SJSA1 (cell line): Measurements from ENCODE around the gene SBF2. TPM values are rescaled to one million over a fixed set of nuclear protein-coding genes. Genes with fewer than 3 reads are reported as not detected.
"Not testable (repeated sequence)": the region's sequence is repeated elsewhere in the genome, so short reads cannot be mapped to it uniquely, and the experiment has no call there.

Experiments used
- DNase-seq, 2 experiments: peaks; one replicate each; pipeline ENCODE4 v3.0.0-alpha.2; 2015 to 2020; ENCODE audit warnings: low spot score in 2 of 2, low read depth in 1 of 2
- H3K27ac ChIP-seq: fragments of 250-450 bp; sonication (Bioruptor Pico); 2 replicates; pipeline ENCODE4 v1.5.1; 2020; ENCODE audit warnings: mild to moderate bottlenecking, moderate library complexity
- H3K27me3 ChIP-seq: fragments of 250-450 bp; sonication (Bioruptor Pico); replicated peaks from 2 replicates; pipeline ENCODE4 v1.5.1; 2020; ENCODE audit warnings: mild to moderate bottlenecking, moderate library complexity
- H3K36me3 ChIP-seq: fragments of 250-450 bp; sonication (Bioruptor Pico); 2 replicates; pipeline ENCODE4 v1.5.1; 2020; ENCODE audit warnings: mild to moderate bottlenecking
- H3K4me1 ChIP-seq: fragments of 250-450 bp; sonication (Bioruptor Pico); replicated peaks from 2 replicates; pipeline ENCODE4 v1.6.1; 2021; ENCODE audit warnings: mild to moderate bottlenecking
- H3K4me3 ChIP-seq: fragments of 250-450 bp; sonication (Bioruptor Pico); 2 replicates; pipeline ENCODE4 v1.5.1; 2020; ENCODE audit warnings: mild to moderate bottlenecking
- H3K9me3 ChIP-seq: fragments of 250-450 bp; sonication (Bioruptor Pico); replicated peaks from 2 replicates; pipeline ENCODE4 v1.5.1; 2020; ENCODE audit warnings: mild to moderate bottlenecking
- total RNA-seq: library from RNA; depleted of rRNA; stranded (reverse); fragments of >200 nt; shearing (Covaris generic); gene quantifications from 2 replicates; pipeline ENCODE4 v1.2.3, GENCODE V29; 2014

SBF2 gene
- total RNA-seq, 1 experiment from 2014 or later, result 29.7 TPM

- no peak overlapping the region for H3K4me3 ChIP-seq
Observed at GRCh38 chr11:10113852-10114251, 180.2 kb downstream of the SBF2 start.

DNA sequence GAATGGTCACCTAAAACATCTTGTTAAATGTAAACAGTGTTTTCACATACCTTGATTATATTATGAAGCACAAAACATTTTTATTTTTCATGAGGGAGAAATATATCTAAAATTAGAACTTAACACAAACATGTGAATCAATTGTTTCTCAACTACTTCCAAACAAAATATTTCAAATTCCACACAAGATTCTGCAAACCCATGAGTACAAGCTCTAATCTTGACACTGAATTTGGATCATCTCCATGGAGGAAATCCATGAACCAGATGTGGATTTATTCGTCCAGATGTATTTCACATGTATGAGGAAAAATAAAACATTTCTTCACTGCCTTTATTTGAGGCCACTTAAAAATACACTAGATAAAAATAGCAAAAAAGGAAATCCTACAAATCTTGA is 184.2 kb downstream of the SBF2 start:
- Histone ChIP-seq H3K36me3 (no peaks in the 10 kb centered on the region), H3K4me1 (peaks cover 18% of the 10 kb centered on the region), H3K4me3 (no peak overlapping the region), H3K27ac (no peak overlapping the region), H3K9me3 (no peaks in the 10 kb centered on the region), H3K27me3 (no peaks in the 10 kb centered on the region)
- DNase-seq, result peak in 1 of 2 experiments; percentile 20

More at GRCh38 chr11:10113852-10114251, 180.2 kb downstream of the SBF2 start:
- Histone ChIP-seq H3K9me3 (no peaks in the 10 kb centered on the region), H3K36me3 (no peaks in the 10 kb centered on the region), H3K27me3 (no peaks in the 10 kb centered on the region), H3K27ac (no peak overlapping the region), H3K4me1 (peaks cover 40% of the 10 kb centered on the region)
- no peak for DNase-seq

- peaks cover 12% of the 10 kb centered on the region for H3K4me1 ChIP-seq
- no peaks in the 10 kb centered on the region for H3K9me3 ChIP-seq
- H3K27ac ChIP-seq, result no peak overlapping the region
- no peak for DNase-seq
- no peaks in the 10 kb centered on the region for H3K36me3 ChIP-seq
- no peak overlapping the region for H3K4me3 ChIP-seq
- H3K27me3 ChIP-seq, result no peaks in the 10 kb centered on the region
Observed at GRCh38 chr11:10108915-10109680, 184.9 kb downstream of the SBF2 start.

DNA sequence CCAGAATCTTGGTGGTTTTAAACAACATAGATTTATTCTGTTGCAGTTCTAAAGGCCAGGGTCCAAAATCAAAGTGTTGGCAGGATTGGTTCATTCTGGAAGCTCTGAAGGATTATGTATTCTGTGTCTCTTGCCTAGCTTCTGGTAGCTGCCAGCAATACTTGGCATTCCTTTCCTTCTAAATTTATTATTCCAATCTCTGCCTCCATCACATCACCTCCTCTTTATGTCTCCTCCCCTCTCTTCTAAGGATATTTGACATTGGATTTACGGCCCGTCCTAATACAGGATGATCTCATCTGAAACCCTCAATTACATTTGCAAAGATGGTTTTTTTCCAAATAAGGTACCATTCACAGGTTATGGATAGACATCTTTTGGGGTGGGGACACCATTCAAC is 186.5 kb downstream of the SBF2 start:
- H3K36me3 ChIP-seq, result no peaks in the 10 kb centered on the region
- H3K4me1 ChIP-seq, result peaks cover 12% of the 10 kb centered on the region
- no peaks in the 10 kb centered on the region for H3K27me3 ChIP-seq
- H3K27ac ChIP-seq, result no peak overlapping the region
- no peak for DNase-seq
- H3K9me3 ChIP-seq, result no peaks in the 10 kb centered on the region
- H3K4me3 ChIP-seq, result no peak overlapping the region

DNA sequence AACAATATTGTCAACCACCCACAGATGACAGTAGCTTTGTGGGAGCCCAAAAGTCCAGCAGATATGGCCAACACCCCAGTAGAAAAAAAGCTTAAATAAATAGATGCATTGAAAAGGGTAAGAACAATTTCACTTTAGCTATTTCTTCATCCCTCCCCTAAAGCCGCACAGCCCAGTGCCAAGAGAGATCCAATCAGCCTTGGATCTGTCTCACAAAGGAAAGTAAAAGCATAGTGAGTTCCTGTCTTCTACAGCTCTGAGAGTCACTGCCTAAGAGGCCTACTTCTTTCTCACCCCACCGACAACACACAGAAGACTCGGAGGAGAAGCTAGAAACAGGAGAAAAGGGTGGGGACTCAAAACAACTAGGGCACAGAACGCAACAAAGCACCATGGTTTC is 196.4 kb downstream of the SBF2 start:
- Histone ChIP-seq H3K9me3 (no peaks in the 10 kb centered on the region), H3K4me3 (no peak overlapping the region), H3K4me1 (peaks cover 10% of the 10 kb centered on the region), H3K27ac (no peak overlapping the region), H3K27me3 (no peaks in the 10 kb centered on the region), H3K36me3 (peaks cover 4% of the 10 kb centered on the region; the same call in 1 of the 2 replicates)
- DNase-seq, result no peak

DNA sequence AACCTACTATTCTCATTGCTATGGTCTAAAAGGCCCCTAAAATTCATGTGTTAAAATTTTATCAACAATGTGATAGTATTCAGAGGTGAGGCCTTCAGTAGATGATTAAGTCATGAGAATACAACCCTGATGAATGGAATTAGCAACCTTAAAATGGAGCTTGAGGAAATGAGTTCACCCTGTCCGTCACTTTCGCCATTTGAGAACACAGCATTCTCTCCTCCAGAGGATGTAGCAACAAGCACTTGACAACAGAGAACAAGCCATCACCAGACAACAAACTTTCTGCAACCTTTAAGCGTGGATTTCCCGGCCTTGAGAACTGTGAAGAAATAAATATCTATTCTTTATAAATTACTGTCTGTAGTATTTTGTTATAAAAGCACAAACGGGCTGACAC is 197.0 kb downstream of the SBF2 start:
- no peak overlapping the region for H3K27ac ChIP-seq
- H3K9me3 ChIP-seq, result no peaks in the 10 kb centered on the region
- H3K4me3 ChIP-seq, result no peak overlapping the region
- no peak for DNase-seq
- peaks cover 10% of the 10 kb centered on the region for H3K4me1 ChIP-seq
- H3K36me3 ChIP-seq, result peaks cover 4% of the 10 kb centered on the region; the same call in 1 of the 2 replicates
- no peaks in the 10 kb centered on the region for H3K27me3 ChIP-seq

DNA sequence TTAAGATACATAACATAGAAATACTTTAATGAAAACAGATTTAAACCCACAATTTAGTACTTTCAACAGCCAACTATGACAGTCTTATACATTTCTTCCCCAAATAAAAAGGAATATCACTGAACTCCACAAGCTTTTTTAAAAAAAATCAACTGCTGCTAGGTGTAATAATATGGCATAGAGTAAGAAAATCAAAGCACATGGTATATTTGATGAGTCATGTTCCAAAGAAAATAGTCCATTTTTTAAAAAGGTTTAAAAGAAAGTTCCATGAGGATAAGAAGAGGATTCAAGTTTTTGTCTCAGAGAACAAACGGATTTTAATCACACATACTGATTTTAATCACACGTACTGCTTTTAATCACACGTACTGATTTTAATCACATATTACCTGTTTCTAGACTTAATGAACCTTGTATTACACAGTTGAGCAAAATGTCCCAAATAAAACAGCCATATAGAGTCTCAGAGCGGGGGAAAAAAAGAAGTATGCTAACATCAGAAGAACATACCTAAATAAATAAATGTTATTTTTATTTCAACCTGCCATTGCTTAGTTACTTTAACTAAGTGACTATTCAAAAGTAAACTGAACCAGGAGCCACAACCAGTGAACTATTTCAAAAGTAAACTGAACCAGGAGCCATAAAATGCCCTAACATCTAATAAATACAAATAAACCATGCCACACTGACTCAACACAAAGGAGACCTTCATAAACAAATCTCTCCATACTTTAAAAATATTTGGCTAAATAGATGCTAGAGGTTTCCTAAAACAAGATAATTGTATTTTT is 198.4 kb downstream of the SBF2 start:
- Histone ChIP-seq H3K4me1 (peaks cover 10% of the 10 kb centered on the region), H3K27ac (no peak overlapping the region; the same call in 1 of the 2 replicates), H3K9me3 (no peaks in the 10 kb centered on the region), H3K27me3 (no peaks in the 10 kb centered on the region), H3K4me3 (no peak overlapping the region), H3K36me3 (peaks cover 4% of the 10 kb centered on the region; the same call in 1 of the 2 replicates)
- DNase-seq, result peak in 1 of 2 experiments; percentile 10

- no peak for DNase-seq
- Histone ChIP-seq H3K4me3 (no peak overlapping the region), H3K36me3 (no peaks in the 10 kb centered on the region), H3K27me3 (no peaks in the 10 kb centered on the region), H3K27ac (no peak overlapping the region), H3K4me1 (peaks cover 18% of the 10 kb centered on the region), H3K9me3 (no peaks in the 10 kb centered on the region)
Observed at GRCh38 chr11:10092426-10092825, 201.6 kb downstream of the SBF2 start.

- no peaks in the 10 kb centered on the region for H3K36me3 ChIP-seq
- H3K27me3 ChIP-seq, result no peaks in the 10 kb centered on the region
- DNase-seq, result no peak
- no peak overlapping the region for H3K4me3 ChIP-seq
- no peaks in the 10 kb centered on the region for H3K9me3 ChIP-seq
- H3K4me1 ChIP-seq, result peaks cover 28% of the 10 kb centered on the region
- H3K27ac ChIP-seq, result no peak overlapping the region
Observed at GRCh38 chr11:10091314-10092045, 202.5 kb downstream of the SBF2 start.

DNA sequence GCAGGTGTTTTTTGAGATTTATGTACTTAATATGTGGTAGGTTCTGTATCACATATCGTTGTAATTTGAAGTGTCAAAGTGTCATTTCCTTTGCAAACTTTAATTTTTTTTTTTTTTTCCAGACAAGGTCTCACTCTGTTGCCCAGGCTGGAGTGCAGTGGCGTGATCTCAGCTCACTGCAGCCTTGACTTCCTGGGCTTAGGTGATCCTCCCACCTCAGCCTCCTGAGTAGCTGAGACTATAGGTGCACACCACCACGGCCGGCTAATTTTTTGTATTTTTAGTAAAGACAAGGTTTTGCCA is 206.1 kb downstream of the SBF2 start:
- H3K36me3 ChIP-seq, H3K9me3 ChIP-seq, H3K27me3 ChIP-seq, H3K4me3 ChIP-seq, H3K27ac ChIP-seq, DNase-seq: not testable (repeated sequence)
- H3K4me1 ChIP-seq, result peaks cover 20% of the 10 kb centered on the region

DNA sequence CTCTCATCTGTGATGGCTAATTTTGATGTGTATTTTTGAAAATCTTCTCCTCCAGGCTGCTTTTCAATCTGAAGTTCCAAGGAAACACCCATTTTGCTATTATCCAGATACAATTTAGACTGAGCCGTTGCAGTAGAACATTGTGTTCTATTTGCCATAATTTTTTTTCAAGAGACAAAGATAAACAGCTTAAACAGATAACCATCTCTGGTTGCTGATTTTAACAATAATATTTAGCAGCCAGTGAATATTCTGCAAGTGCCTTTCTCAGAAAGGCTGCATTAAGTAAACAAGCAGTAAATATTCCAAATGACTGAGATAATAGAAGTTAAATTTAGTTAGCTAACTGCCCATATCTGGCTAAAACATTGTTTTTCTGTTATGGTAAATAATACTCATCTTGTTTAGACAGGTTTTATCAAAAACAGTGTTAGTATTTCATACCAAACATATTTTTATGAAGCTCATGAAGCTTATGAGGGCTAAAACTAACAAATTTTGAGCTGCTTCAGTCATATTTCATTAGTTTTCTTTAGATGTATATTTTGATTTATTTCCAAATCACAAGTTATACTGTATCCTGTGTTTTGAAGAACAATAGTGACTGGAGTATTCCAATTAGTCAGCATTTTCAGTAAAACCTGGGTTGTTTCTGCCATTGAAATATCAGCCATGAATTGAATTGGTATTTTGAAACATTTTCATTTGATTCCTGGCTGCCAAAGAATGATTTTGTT is 206.7 kb downstream of the SBF2 start:
- Histone ChIP-seq H3K9me3 (no peaks in the 10 kb centered on the region), H3K27me3 (no peaks in the 10 kb centered on the region), H3K27ac (0 out of 2 replicates have a peak overlapping the region, but pooled peaks have one; percentile 2), H3K36me3 (no peaks in the 10 kb centered on the region), H3K4me1 (peaks cover 20% of the 10 kb centered on the region), H3K4me3 (no peak overlapping the region)
- DNase-seq, result peak in 1 of 2 experiments; percentile 27

DNA sequence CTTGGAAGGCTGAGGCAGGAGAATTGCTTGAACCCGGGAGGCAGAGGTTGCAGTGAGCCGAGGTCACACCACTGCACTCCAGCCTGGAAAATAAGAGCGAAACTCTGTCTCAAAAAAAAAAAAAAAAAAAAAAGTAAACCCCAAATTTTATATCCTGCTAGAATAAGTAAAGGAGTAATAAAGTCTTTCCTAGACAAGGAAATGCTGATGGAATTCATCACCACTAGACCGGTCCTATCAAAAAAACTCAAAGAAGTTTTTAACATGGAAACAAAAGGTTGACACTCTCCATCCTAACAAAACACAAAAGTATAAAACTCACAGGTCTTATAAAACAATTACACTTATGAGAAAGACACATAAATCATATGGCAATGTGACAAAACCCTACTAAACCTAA is 213.9 kb downstream of the SBF2 start:
- Histone ChIP-seq H3K9me3 (peaks cover 3% of the 10 kb centered on the region; the same call in 1 of the 2 replicates), H3K4me3 (no peak overlapping the region), H3K4me1 (no peaks in the 10 kb centered on the region), H3K27ac (no peak overlapping the region), H3K27me3 (no peaks in the 10 kb centered on the region), H3K36me3 (no peaks in the 10 kb centered on the region)
- no peak for DNase-seq

- H3K27ac ChIP-seq, result no peak overlapping the region
- no peak overlapping the region for H3K4me3 ChIP-seq
- H3K36me3 ChIP-seq, result no peaks in the 10 kb centered on the region
- DNase-seq, result no peak
- no peaks in the 10 kb centered on the region for H3K27me3 ChIP-seq
- H3K9me3 ChIP-seq, result peaks cover 3% of the 10 kb centered on the region; the same call in 1 of the 2 replicates
- H3K4me1 ChIP-seq, result 0 out of 2 replicates have a peak, but pooled peaks cover 4% of the 10 kb centered on the region
Observed at GRCh38 chr11:10076458-10077141, 217.4 kb downstream of the SBF2 start.
